ENCODE results near the gene MIPEP.
"Not testable (repeated sequence)": the region's sequence is repeated elsewhere in the genome, so short reads cannot be mapped to it uniquely, and the experiment has no call there.

The MIPEP gene

DNA sequence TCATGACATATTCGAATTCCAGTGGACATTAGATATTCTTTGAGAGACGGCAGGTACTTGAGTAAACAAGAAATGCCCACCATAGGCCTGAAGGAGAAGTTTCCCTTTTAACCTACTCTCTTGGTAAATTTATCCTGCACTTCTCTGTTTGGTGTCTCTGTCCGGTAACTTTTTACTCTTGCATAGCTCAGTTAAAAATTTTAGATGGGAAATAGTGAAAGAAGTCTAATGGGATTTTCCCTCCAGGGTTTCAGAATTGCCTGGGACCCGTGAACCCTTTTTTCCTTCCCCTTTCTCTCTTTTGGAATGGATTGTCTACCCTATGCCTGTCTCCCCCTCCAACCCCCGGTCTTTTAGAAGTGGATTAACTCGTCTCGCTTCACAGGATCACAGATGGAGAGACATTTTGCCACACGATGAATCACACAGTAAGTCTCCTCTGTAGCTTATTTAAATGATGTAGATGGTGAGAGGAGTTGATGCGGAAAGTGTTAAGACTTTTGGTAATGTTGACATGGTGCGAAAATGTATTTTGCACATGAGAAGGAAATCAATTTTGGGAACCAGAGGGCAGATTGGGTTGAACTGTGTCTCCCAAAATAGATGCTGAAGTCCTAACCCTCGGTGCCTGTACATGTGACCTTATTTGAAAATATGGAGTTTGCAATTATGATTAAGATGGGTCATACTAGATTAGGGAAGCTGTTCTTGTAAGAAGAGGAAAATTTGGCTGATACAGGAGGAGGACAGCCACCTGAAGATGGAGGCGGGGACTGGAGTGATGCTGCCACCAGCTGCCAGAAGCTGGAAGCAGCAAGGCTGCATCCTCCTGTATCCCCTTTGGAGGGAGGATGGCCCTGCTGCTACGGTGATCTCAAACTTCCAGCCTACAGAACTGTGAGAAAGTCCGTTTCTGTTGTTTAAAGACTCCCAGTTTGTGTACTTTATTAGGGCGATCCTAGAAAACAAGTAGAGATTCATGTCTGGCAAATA is 711 bp upstream of the MIPEP start:
- peak; percentile 41 for DNase-seq (ENCODE audit: low read depth)

DNA sequence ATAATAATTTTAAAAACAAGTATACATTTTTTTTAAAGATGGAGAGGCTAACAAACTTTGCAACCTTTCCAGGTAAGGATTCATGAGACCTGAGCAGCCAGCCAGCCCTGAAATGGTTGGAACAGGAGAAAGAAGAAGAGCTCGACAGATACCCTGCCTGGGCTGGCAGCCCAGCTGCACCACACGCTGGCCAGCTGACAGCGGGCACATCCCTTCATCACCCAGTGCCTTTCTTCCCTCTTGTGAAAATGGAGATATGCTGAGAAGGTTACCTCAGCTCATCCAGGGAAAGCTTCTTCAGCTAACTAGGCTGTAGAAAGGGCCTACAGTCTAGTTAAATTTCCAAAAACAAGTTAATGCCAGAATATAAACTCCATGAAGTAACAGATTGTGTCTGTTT is 4.8 kb downstream of the MIPEP start:
- DNase-seq (ENCODE audit: low read depth): not testable (repeated sequence)

DNA sequence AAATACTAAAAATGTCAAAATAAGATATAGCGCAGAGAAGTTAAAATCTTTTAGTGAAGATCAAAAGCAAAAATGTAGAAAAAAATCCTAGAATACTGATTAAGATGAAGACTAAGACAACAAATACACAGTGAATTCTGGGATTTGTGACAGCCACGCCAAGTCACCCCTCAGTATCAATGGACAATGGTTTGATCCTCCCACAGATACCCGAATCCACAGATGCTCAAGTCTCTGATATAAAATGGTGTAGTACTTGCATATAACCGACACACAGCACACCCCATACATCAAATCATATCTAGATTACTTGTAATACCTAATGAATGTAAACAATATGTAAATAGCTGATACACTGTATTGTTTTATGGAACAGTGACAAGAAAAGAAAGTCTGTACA is 5.9 kb downstream of the MIPEP start:
- DNase-seq (ENCODE audit: low read depth): no peak

DNA sequence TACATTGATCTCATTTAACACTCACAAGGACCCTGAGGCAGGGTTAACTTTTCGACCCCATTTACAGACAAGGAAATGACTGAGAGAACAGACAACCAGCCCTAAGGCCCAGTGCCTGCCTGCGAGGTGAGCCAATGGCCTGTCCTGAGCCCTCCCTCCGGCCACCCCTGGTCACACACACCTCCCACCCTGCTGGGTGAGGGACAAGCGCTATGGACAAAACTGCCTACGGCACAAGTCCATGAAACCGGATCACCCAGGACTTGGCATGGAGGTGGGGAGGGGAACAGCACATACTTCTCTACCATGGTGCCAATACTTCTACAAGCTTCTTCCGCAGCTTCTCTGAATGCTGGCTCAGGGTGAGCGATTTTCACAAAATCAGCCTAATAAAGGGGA is 7.8 kb downstream of the MIPEP start:
- not testable (repeated sequence) for DNase-seq (ENCODE audit: low read depth)

DNA sequence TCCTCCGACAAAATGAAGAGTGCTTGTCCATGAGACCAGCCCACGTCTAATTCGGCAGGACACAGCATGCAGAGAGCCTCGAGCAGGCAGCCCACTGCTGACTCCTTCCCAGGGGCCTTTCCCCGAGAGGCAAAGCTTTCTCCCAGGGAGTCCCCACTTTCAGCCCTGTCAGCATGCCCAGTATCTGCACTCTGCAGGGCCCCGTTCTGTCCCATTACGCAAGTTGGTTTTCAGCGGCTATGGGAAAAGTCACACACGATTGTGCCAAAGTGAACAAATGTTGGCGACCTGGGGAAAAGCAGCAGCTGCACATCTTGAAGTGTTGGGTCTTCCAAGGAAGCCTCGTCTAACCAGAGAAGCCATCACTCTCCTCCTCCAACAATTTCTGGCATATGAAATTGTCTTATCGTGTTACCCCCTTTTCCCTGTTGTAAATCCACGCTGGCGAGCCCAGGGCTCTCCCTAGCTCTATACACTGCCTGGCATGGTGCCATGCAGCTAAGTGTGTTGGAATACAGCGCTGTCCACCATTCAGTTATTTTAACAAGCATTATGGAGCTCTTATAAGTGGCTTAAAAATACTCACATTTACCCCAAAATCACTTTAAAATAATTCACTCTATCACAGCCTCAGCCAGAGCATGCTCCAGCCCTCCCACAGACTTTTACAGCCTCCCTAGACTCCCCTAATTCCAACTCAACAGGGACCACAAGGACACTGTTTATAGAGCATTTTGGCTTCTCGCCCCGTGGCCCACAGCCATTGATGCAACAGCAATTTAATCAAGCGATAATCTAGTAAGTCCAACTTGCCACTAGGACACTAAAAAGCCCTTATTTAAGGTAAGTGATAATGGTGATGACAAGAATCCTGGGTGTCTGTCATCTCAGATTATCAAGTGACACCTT is 8.5 kb downstream of the MIPEP start:
- DNase-seq (ENCODE audit: low read depth): not testable (repeated sequence)

DNA sequence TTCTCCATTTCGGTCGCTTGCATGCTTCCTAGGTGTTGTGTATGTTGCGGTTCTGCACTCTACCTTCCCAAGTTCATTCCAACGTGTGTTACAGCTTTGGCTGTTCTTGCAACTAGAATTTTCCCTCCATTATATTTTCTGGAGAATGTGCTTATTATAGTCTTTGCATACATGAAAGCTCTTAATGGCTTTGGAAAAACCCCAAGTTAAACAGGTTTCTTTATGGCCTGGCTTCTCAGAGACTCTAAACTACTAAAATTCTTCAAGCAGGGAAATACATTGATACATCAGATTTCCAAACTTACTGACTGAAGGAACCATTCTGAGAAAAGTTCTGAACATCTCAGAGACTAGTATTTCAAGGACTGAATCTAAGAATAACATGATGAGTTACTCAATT is 11.9 kb downstream of the MIPEP start:
- DNase-seq (ENCODE audit: low read depth): no peak

DNA sequence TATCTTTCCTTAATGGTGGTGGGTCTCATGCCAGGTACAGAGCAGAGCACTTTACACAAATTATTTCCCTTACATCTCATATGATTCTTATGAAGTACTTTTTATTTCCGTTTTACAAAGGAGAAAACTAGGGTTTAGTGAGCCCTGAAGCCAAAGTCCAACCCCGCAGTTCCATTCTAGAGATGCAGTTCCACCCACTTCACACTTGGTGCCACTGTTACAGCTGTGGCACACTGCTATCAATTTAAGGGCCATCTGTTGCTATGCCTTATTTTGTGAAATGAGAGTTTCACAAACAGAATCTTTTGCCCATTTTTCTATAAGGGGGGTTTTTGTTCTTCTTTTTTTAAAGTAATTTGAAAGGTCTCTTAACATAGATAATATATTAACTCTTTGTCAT is 12.9 kb downstream of the MIPEP start:
- DNase-seq (ENCODE audit: low read depth): peak; percentile 32

DNA sequence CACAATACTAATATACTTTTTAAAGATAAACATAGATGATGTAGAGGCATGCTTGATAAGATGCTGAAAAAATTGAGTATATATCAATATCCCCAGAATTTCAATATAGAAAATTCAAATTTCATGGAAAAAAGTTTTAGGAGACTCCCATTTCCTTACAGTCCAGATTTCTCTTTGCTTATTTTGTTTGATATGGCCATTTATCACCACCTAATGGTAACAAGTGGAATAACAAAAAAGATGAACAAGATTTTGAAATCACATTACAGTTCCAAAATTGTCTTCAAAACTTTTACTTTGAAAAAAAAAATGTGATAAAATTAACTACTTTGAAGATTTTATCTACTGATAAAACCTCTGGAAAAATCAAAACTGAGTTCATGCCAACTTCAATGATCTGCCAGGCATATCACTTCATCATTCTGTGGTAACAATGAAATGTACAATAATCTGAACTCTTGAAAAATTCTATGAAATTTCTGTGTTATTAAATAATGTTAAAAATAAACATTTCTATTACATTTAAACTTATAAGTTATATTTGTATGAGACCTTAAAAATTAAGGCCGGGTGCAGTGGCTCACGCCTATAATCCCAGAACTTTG is 17.5 kb downstream of the MIPEP start:
- DNase-seq (ENCODE audit: low read depth): peak; percentile 66

DNA sequence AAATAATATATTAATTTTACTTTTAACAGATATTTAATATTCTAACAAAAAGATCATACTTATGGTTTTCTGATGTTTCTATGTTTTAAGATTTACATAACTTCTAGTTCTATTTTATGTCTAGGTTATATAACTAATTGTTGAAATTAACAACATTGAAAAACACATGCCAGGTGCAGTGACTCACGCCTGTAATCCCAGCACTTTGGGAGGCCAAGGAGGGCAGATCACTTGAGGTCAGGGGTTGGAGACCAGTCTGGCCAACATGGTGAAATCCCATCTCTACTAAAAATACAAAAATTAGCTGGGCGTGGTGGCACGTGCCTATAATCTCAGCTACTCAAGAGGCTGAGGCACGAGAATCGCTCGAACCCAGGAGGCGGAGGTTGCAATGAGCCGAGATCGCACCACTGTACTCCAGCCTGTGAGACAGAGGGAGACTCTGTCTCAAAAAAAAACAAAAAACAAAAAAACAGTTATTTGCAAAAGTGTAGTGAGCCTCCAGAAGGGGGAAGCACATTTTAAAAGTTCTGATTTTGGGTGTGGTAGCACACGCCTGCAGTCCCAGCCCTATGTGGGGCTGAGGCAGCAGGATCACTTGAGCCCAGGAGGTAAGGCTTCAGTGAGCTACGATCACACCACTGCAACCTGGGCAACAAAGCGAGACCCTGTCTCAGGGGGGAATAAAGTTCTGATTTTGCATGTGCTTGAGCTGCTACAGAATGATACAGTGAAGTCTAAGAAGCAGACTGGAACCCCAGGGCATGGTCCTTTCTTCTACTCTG is 18.7 kb downstream of the MIPEP start:
- peak; percentile 11 for DNase-seq (ENCODE audit: low read depth)

DNA sequence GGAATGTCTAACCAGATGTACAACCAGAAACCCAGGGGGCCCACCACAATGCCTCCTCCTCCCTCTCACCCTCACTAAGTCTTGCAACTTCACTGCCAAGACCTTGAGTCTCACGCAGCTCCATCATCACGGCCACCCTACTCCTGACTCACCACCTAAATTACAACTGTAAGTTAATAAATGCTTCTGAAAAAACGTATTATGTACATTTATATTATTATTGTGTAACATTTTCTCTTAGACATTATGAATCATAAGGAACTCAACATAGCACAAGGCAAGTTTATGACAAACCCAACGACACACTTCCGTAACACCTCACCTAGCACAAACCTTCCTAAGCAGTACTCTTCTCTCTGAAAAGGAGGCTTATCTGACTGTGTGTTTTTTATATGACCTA is 20.7 kb downstream of the MIPEP start:
- DNase-seq (ENCODE audit: low read depth): peak; percentile 94

DNA sequence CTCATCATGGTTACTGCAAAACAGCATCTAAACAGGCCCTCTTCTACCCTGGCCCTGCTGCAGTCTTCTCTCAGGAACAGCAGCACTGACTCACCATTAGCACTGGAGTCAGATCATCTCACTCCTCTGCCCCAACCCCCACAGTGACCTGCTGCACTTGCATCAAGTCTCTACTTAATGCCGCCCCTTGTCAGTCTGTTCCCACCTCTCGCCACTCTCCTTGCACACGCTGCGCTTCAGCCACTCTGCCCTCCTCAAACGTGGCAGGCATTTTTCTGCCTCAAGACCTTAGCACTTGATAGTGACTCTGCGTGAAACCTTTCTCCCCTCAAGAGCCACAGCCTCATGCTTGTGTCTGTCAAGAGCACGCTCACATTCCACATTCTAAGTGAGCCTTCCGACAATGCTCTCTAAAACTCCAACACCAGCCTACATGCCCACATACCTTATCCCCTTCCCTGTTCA is 22.1 kb downstream of the MIPEP start:
- DNase-seq (ENCODE audit: low read depth): peak; percentile 75

DNA sequence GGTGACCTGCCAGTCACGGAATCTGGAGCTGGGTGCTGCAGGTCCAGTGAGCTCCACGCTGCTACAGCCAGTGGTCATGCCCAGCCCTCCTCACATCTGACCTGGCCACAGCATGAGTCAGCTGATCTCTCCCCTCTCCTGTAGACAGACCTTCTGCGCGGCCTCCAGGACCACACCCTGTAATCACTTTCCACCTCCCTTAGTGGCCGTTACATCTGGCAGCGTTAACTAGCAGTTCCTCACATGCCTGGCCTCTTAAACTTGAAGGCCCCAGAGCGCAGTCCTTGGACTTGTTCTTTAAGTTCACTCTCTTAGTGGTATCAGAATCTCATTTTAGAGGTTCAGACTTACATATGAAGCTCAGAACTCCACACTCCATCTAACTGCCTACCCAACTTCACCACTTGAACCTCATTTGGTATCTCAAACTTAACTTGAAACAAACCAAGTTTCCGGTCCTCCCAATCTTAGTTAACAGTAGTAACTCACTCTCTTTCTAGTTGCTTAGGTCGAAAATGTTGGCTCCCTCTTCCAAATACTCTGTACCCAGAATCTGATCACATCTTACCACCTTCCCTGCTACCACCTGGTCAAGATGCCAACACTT is 22.7 kb downstream of the MIPEP start:
- peak; percentile 56 for DNase-seq (ENCODE audit: low read depth)

DNA sequence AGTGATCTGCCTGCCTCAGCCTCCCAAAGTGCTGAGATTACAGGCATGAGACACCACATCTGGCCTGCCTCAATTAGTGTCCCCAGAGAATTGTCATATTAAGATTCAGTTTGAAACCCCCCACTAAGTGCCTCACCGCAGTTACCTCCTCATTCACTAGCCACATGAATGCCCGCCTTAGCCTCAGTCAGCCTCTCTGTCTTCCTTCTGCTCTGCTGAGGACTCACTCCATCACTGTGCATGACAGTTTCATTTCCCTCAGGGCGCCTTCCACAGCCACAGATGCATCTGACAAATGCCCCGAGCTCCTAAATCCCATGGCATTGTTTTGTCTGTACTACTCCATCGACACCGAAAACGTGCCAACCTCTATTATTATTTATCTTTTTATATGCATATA is 23.3 kb downstream of the MIPEP start:
- DNase-seq (ENCODE audit: low read depth): no peak

DNA sequence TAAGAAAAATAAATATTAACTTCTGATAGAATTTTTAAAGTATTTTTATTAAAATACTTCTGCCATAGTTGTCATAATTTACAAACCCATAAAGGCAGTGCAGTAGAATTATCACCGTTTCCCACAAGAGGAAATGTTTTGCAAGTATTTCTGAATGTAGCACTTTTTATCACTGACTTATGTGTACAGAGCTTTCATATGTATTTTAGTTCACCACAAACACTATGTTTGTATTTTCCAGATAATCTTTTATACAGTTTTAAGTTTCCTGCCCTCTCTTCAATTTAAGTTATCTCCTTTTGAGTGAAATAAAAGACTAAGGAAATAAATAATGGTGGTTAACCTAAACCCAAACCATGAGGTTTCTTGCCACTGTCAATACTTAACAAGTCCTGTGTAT is 24.2 kb downstream of the MIPEP start:
- DNase-seq (ENCODE audit: low read depth): no peak

DNA sequence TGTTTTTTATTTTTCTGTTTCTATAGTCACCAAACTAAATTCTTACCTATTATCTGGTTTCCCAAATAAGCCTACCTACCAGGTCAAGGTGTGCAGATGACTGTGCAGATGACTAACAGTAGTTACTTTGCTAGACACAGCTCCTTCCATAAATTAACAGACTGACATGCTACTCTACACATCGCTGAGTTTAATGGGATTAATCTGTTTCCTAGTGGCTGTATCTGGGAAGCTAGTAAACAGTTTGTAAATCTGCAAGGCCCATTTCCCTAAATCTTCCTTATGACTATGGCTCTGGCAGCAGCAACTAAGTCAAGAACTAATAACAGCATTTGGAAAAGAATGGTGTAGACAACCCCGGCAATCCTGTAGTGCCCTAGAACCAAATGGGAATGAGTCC is 27.9 kb downstream of the MIPEP start:
- no peak for DNase-seq (ENCODE audit: low read depth)

DNA sequence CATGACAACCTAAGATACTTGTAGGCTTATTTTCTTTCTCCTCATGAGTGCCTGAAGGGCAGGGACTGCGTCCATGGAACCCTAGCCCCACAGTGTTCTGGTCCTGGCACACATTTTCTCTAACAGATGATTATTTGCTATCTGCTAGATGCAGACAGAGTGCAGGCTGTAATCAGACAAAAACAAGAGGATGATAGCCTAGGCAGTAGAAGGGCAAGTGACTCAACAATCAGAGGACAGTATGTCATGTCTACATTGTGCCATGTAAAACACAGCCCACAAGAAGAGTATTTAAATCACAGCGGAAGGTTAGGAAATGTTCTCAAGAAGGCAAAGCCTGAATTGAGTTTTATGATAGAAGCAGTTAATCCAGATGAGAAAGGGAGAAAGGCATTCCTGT is 29.3 kb downstream of the MIPEP start:
- no peak for DNase-seq (ENCODE audit: low read depth)

DNA sequence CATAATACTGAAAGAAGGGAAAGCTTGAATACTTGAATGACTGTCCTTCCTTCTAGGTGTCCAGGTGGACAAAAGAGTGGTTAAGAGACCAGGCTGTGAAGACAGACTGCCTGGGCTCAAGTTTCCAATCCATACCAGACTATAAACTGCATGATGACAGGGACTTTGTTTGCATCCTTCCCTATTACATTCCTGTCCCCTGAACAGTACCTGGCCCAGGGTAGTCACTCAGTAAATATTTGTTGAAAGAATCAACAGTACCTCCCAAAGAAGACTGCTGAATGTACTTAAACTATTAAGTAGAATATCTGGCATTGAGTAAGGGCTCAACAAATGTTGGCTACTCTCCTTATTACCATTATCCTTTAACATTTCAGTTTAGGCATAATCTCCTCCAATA is 29.7 kb downstream of the MIPEP start:
- peak; percentile 14 for DNase-seq (ENCODE audit: low read depth)

DNA sequence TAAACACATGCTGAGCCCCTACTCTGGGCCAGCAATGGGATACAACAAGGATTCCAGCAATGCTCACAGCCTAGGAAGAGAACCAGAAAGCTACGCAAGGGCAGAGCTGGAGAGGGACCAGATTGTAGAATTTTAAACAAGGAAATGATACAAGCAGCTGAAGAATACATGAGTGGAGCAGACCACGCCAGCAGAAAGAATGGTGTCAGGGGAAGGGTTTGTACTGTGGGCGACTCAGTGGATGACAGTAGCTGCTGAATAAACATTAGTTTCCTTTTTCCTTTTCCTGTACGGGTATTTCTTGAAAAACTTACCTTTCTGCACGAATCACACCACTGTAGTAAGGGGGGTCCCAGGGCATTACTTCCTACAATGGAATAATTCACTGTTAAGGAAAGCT is 30.7 kb downstream of the MIPEP start:
- DNase-seq (ENCODE audit: low read depth): peak; percentile 47

DNA sequence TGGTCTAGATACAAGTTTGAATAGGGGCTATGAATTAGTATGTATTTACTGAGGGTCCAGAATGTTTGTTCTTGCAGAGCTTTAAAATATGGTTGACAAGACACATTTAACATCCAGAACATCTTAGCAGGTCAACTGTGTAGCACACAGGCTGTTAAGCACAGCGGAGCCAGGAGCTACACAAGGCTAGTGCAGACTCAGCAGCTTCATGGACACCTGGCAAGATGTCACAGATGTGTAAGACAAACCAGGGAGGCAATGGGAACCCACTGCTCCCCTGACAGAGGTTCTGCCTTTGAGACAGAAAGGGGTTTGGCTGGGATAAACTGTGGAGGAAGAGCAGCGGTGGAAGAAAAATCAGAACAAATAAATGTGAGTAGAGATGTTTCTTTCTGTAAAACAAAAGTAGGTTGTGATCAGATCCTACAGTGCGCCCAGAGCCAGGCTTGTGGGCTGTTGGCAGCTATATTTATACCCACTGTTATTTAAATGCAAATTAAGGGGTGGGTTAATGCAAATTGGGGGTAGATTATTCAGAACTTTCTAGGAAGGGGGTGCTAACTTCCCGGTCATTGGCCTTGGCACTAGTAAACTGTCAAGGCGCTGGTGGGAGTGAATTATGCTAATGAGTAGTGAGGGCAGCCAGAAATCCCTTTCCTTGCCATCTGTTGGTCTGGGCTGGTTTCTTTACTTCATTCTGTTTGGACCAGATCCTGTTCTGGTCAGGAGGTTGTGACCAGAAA is 33.0 kb downstream of the MIPEP start:
- DNase-seq (ENCODE audit: low read depth): no peak

DNA sequence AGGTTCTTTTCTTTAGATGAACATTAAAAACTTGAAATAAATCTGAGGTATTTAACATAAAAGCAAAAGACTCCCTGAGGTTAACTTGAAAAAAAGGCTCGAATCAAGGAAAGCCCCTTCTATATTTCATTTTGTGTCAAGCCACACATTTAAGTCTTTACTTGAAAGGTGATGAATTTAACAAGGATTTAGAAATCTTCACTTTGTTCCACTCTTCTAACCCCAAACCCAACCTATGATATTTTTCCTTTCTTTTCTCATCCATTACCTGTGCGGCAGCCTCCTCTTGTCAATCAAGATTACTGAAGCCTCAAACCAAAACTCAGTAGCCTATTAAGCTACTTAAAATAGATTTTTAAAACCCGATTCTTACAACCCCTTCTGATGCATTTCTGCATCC is 33.8 kb downstream of the MIPEP start:
- DNase-seq (ENCODE audit: low read depth): no peak

Measured in ELR (cell line).